Esophagus muscularis mucosa (tissue), 4 donors: ENCODE data around the gene NR2F1-AS1. TPM values are rescaled to one million over a fixed set of nuclear protein-coding genes. Genes with fewer than 3 reads are reported as not detected.
A peak's percentile ranks its signal among the peaks of the same experiment; 100 is the strongest.

ENCODE experiments used
- DNase-seq: peaks from one replicate; pipeline ENCODE4 v3.0.0-alpha.2; 2017; ENCODE audit errors: extremely low spot score
- H3K27ac ChIP-seq, 4 donors: fragments of 200-600 bp; sonication (generic); replicated peaks in 1 of 4; 1 replicate in 3 of 4; 2 replicates in 1 of 4; pipeline ENCODE4 v1.5.1; 2016 to 2019; ENCODE audit warnings: mild to moderate bottlenecking in 1 of 4
- H3K27me3 ChIP-seq, 4 donors: fragments of 200-600 bp; sonication (generic); one replicate each; pipeline versions ENCODE4 v1.5.1 to v1.6.0; 2016 to 2019
- H3K36me3 ChIP-seq, 4 donors: fragments of 200-600 bp; sonication (generic); one replicate each; pipeline ENCODE4 v1.5.1; 2016 to 2019
- H3K4me1 ChIP-seq, 4 donors: fragments of 200-600 bp; sonication (generic); one replicate each; pipeline ENCODE4 v1.5.1; 2016 to 2019
- H3K4me3 ChIP-seq, 4 donors: fragments of 200-600 bp; sonication (generic); 1 replicate in 2 of 4; 2 replicates in 2 of 4; pipeline ENCODE4 v1.5.1; 2016 to 2019; ENCODE audit warnings: mild to moderate bottlenecking in 4 of 4, moderate library complexity in 1 of 4
- H3K9me3 ChIP-seq, 4 donors: fragments of 200-600 bp; sonication (generic); 1 replicate in 3 of 4; 2 replicates in 1 of 4; pipeline ENCODE4 v1.5.1; 2016 to 2019
- CTCF ChIP-seq, 3 experiments: fragments of 200-600 bp in 2 of 3; fragments of 450-650 bp in 1 of 3; sonication (generic) in 2 of 3; IDR thresholded peaks; one replicate each; pipeline ENCODE4 v1.5.1; 2017 to 2019; ENCODE audit warnings: antibody characterized with exemption in 3 of 3, mild to moderate bottlenecking in 2 of 3, moderate library complexity in 1 of 3
- EP300 ChIP-seq: sonication (generic); formaldehyde crosslinking; IDR thresholded peaks from one replicate; pipeline ENCODE4 v1.6.1; 2017; ENCODE audit warnings: antibody characterized with exemption
- POLR2A ChIP-seq: fragments of 450-650 bp; IDR thresholded peaks from one replicate; pipeline ENCODE4 v1.6.1; 2017; ENCODE audit warnings: antibody characterized with exemption, moderate library complexity, mild to moderate bottlenecking, low read depth
- POLR2AphosphoS5 ChIP-seq, 2 donors: sonication (generic); formaldehyde crosslinking; IDR thresholded peaks; one replicate each; pipeline ENCODE4 v1.6.1; 2017; ENCODE audit warnings: antibody characterized with exemption in 2 of 2
- WGBS: methylation state at CpG from one replicate; pipeline ENCODE4 v1.1.5; 2018; 5-methylcytosine and 5-hydroxymethylcytosine counted together
- intact Hi-C: fragments of 100-400 bp; cut with DNase I; formaldehyde crosslinking; loops from one replicate; pipeline ENCODE4 v1.15.1; 2023
- total RNA-seq, 4 donors: library from RNA; depleted of rRNA; stranded (reverse); fragments of >200 nt; gene quantifications; one replicate each; pipeline versions ENCODE4 v1.1.0 to v1.2.1, GENCODE V29; 2016

NR2F1-AS1 gene
- total RNA-seq, 4 donors from 2014 or later: 8.6 to 22.8 (median 9.5) TPM

DNA sequence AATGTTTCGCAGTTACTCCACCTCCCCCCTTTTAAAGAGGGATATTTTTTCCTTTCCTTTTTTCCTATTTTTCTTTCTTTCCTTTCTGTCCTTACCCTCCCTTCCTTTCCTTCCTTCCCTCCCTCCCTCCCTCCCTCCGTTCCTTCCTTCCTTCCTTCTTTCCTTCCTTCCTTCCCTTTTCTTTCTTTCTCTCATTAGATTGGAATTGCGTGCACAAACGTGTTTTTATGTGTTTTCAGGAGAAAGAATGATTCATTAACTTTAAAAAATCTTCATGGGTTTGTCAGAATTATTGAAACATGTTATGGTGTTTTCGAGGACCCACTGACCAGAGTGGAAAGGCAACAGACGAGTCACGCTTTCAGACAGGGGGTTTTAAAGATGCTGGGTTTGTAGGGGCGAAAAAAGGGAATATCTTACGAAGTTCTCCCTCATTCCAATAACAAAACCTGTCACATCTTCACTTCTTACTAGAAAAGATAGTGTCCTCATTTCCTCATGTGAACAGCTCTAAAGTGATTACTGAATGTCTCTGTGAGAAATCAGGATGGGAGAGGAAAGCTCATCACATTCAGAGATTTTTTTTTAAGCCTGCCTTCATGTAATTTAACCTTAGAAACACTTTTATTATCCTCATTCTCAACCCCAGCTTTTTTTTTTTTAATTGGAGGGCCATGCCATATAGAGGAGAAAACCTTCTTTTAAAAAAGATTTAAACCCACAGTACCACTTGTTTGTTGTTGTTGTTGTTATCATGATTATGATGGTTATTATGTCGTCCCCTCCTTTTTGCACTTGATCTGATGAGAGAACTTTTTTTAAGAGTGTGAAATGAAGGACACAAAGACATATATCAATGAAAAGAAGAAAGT lies 23.9 kb upstream of the NR2F1-AS1 start:
- H3K36me3 ChIP-seq: no peaks in the 10 kb centered on the region
- peaks cover 0 to 46% (median 13%) of the 10 kb centered on the region in 4 donors for H3K27me3 ChIP-seq
- DNase-seq: no peak
- TF ChIP-seq POLR2A (no peak), CTCF (IDR thresholded peaks at IDR 0.05) (no peak), EP300 (no peak), POLR2AphosphoS5 (IDR thresholded peaks at IDR 0.05) (no peak)
- intact Hi-C loops: loop anchor here (10.0 kb wide), 1 partner anchor 190 kb away; no protein-coding TSS in a partner anchor
- WGBS: 71% methylated on average over 10 of the region's 10 CpGs
- peak overlapping the region; percentile 69 to 89 (median 77) for H3K27ac ChIP-seq
- no peaks in the 10 kb centered on the region for H3K9me3 ChIP-seq
- peak overlapping the region; percentile 50 to 64 (median 53) for H3K4me3 ChIP-seq
- peaks cover 16 to 29% (median 19%) of the 10 kb centered on the region in 4 donors for H3K4me1 ChIP-seq

- Histone ChIP-seq H3K4me1 (peaks cover 16 to 36% (median 24%) of the 10 kb centered on the region in 4 donors), H3K9me3 (no peaks in the 10 kb centered on the region), H3K27ac (peak overlapping the region; percentile 69 to 89 (median 77)), H3K27me3 (peaks cover 0 to 37% (median 9%) of the 10 kb centered on the region in 4 donors), H3K4me3 (peak overlapping the region; percentile 50 to 64 (median 53)), H3K36me3 (no peaks in the 10 kb centered on the region)
- 9% methylated on average over 55 of the region's 58 CpGs for whole genome bisulfite sequencing
- intact Hi-C loops: loop anchor here (10.0 kb wide), 1 partner anchor 191 kb away; no protein-coding TSS in a partner anchor
- peak; percentile 92 for DNase-seq
- TF ChIP-seq POLR2AphosphoS5 (IDR thresholded peaks at IDR 0.05): no peak
- TF ChIP-seq POLR2A: no peak
- no peak for TF ChIP-seq EP300
- TF ChIP-seq CTCF (IDR thresholded peaks at IDR 0.05): no peak
Observed at GRCh38 chr5:93603793-93604643, 23.0 kb upstream of the NR2F1-AS1 start.

- no peak for TF ChIP-seq CTCF (IDR thresholded peaks at IDR 0.05)
- TF ChIP-seq POLR2A: no peak
- no peak for TF ChIP-seq POLR2AphosphoS5 (IDR thresholded peaks at IDR 0.05)
- no peak for TF ChIP-seq EP300
- 65% methylated on average over 8 of the region's 8 CpGs for WGBS
- DNase-seq: no peak
- intact Hi-C loops: loop anchor here (10.0 kb wide), 1 partner anchor 192 kb away; no protein-coding TSS in a partner anchor
- Histone ChIP-seq H3K27me3 (peaks cover 0 to 37% (median 9%) of the 10 kb centered on the region in 4 donors), H3K27ac (peak overlapping the region; percentile 69 to 89 (median 77)), H3K36me3 (no peaks in the 10 kb centered on the region), H3K4me1 (peaks cover 16 to 42% (median 26%) of the 10 kb centered on the region in 4 donors), H3K9me3 (no peaks in the 10 kb centered on the region), H3K4me3 (peak overlapping the region; percentile 50 to 64 (median 53))
Observed at GRCh38 chr5:93603078-93603792, 22.2 kb upstream of the NR2F1-AS1 start.
